Astrocyte of the hippocampus (primary cell): ENCODE data around the gene MAP4K2.

Source experiments
- DNase-seq: peaks from one replicate; pipeline ENCODE4 v3.0.0; 2011; ENCODE audit warnings: low read depth, low spot score

MAP4K2 gene

GRCh38 chr11:64741375-64742086, 61.5 kb downstream of the MAP4K2 start:
- DNase-seq, result no peak

- DNase-seq, result no peak
These were observed 63.1 kb downstream of the MAP4K2 start for GRCh38 chr11:64739871-64740270.

DNA sequence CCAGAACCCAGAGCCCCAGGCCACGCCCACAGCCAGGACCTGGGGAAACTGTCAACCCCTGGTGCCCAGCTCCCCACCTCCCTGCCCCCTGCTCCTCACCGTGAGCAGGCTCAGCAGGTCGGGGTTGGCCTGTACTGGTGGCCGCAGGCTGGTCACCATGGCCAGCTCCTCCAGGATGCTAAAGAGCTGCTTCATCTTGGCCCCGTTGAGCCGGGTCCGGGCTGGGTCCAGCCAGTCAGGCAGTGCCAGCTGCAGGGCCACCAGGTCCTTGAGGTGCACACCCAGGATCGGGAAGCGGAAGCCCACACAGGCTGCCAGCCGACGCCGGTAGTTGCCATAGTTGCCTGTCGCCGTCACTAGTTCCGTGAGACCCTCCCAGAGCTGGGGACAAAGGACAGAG, 66.4 kb downstream of the MAP4K2 start:
- no peak for DNase-seq

DNA sequence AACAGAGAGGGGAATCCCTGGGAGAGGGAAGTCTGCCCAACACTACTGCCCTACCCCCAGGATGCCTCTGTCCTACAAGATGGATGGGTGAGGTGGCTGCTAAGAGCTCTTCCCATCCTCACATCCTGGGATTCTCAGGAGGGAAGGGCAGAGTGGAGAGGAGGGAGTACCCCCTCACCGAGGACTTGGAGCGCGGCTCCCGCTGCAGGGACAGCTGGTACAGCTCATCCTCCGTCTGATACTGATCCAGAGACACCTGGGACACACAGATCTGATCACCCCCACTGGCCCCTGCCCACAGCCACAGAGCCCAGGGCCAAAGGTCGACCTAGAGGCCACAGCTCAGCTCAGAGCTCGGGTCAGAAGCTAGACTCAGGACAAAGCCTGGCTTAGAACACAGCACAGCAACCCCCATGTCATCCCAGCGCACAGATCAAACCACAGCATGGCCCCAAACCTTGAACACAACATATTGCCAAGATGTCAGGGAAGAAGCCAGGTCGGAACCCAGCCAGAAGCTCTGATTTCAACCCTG, 67.2 kb downstream of the MAP4K2 start:
- DNase-seq, result no peak
